CD14-positive monocyte (primary cell): ENCODE results near the gene EME1. TPM values are rescaled to one million over a fixed set of nuclear protein-coding genes. Genes with fewer than 3 reads are reported as not detected.

Source experiments
- DNase-seq, 3 donors: peaks; one replicate each; pipeline ENCODE4 v3.0.0-alpha.2; 2011 to 2022
- H2AFZ ChIP-seq: 2 replicates; pipeline ENCODE4 v1.6.0; 2012; ENCODE audit warnings: mild to moderate bottlenecking, low read depth, low read length, inconsistent platforms; ENCODE audit not compliant: insufficient read depth, poor library complexity, severe bottlenecking
- H3K27ac ChIP-seq, 2 donors: 1 replicate in 1 of 2; 2 replicates in 1 of 2; pipeline ENCODE4 v1.5.1; 2012 to 2013; ENCODE audit warnings: low read length in 2 of 2, control low read depth in 1 of 2, inconsistent platforms in 1 of 2, low read depth in 1 of 2, mild to moderate bottlenecking in 1 of 2
- H3K27me3 ChIP-seq, 2 donors: one replicate each; pipeline versions ENCODE4 v1.6.0 to v1.6.1; 2011 to 2013; ENCODE audit warnings: low read length in 2 of 2; ENCODE audit not compliant: control insufficient read depth in 2 of 2, insufficient read depth in 2 of 2
- H3K36me3 ChIP-seq, 2 donors: replicated peaks in 1 of 2; 1 replicate in 1 of 2; 2 replicates in 1 of 2; pipeline versions ENCODE4 v1.5.1 to v1.6.1; 2012 to 2013; ENCODE audit warnings: low read length in 2 of 2, control low read depth in 1 of 2, inconsistent platforms in 1 of 2, mild to moderate bottlenecking in 1 of 2; ENCODE audit not compliant: insufficient read depth in 2 of 2, control insufficient read depth in 1 of 2
- H3K4me1 ChIP-seq, 2 donors: 1 replicate in 1 of 2; 2 replicates in 1 of 2; pipeline versions ENCODE4 v1.5.1 to v1.6.1; 2012 to 2013; ENCODE audit warnings: low read length in 2 of 2, control low read depth in 1 of 2, inconsistent platforms in 1 of 2, mild to moderate bottlenecking in 1 of 2, moderate library complexity in 1 of 2; ENCODE audit not compliant: insufficient read depth in 2 of 2, control insufficient read depth in 1 of 2
- H3K4me2 ChIP-seq: replicated peaks from 2 replicates; pipeline ENCODE3; 2012; ENCODE audit warnings: low read length, moderate library complexity, mild to moderate bottlenecking; ENCODE audit not compliant: poor library complexity, severe bottlenecking; ENCODE audit errors: extremely low read depth
- H3K4me3 ChIP-seq, 3 experiments: fragments of 200-600 bp in 1 of 3; sonication (generic) in 1 of 3; replicated peaks in 1 of 3; 1 replicate in 2 of 3; 2 replicates in 1 of 3; pipeline ENCODE4 v1.5.1; 2011 to 2013; ENCODE audit warnings: low read length in 3 of 3, mild to moderate bottlenecking in 3 of 3, control low read depth in 2 of 3, low read depth in 2 of 3, inconsistent platforms in 1 of 3, moderate library complexity in 1 of 3
- H3K79me2 ChIP-seq: 2 replicates; pipeline ENCODE4 v1.6.0; 2012; ENCODE audit warnings: mild to moderate bottlenecking, control low read depth, inconsistent platforms, low read length, moderate library complexity; ENCODE audit not compliant: insufficient read depth
- H3K9ac ChIP-seq: 2 replicates; pipeline ENCODE4 v1.6.0; 2017; ENCODE audit warnings: low read length, mild to moderate bottlenecking; ENCODE audit not compliant: insufficient read depth, poor library complexity, severe bottlenecking
- H3K9me3 ChIP-seq, 2 donors: replicated peaks in 1 of 2; 1 replicate in 1 of 2; 2 replicates in 1 of 2; pipeline versions ENCODE4 v1.5.1 to v1.6.1; 2012 to 2013; ENCODE audit warnings: low read length in 2 of 2, control low read depth in 1 of 2; ENCODE audit not compliant: control insufficient read depth in 1 of 2, insufficient read depth in 1 of 2
- H4K20me1 ChIP-seq: 2 replicates; pipeline ENCODE4 v1.6.0; 2012; ENCODE audit warnings: mild to moderate bottlenecking, low read length, control low read depth, moderate library complexity; ENCODE audit not compliant: insufficient read depth
- H3K27ac Mint-ChIP-seq, 7 donors: one replicate each; pipeline ENCODE4 v1.8.0; 2020; ENCODE audit warnings: mild to moderate bottlenecking in 7 of 7, mixed read lengths in 7 of 7, moderate library complexity in 6 of 7, inconsistent platforms in 2 of 7
- H3K27me3 Mint-ChIP-seq, 3 donors: one replicate each; pipeline ENCODE4 v1.8.0; 2021 to 2022; ENCODE audit warnings: low read depth in 3 of 3, mild to moderate bottlenecking in 3 of 3, mixed read lengths in 3 of 3, moderate library complexity in 3 of 3, inconsistent platforms in 1 of 3
- H3K36me3 Mint-ChIP-seq, 2 donors: one replicate each; pipeline ENCODE4 v1.8.0; 2020; ENCODE audit warnings: mixed read lengths in 2 of 2, inconsistent platforms in 1 of 2, mild to moderate bottlenecking in 1 of 2
- H3K4me1 Mint-ChIP-seq: one replicate; pipeline ENCODE4 v1.8.0; 2020; ENCODE audit warnings: mild to moderate bottlenecking, mixed read lengths
- H3K4me3 Mint-ChIP-seq, 2 donors: one replicate each; pipeline ENCODE4 v1.8.0; 2020; ENCODE audit warnings: mild to moderate bottlenecking in 2 of 2, mixed read lengths in 2 of 2, moderate library complexity in 1 of 2
- H3K9me3 Mint-ChIP-seq, 7 donors: one replicate each; pipeline ENCODE4 v1.8.0; 2020 to 2022; ENCODE audit warnings: mixed read lengths in 7 of 7, mild to moderate bottlenecking in 6 of 7, moderate library complexity in 6 of 7, inconsistent platforms in 2 of 7
- WGBS: methylation state at CpG from one replicate; pipeline ENCODE4 v1.1.5; 2013; ENCODE audit warnings: missing lambda C conversion rate; ENCODE audit not compliant: insufficient coverage; 5-methylcytosine and 5-hydroxymethylcytosine counted together
- intact Hi-C, 2 donors: fragments of 100-400 bp; cut with micrococcal nuclease; formaldehyde crosslinking; loops; one replicate each; pipeline versions ENCODE4 v1.15.0 to v1.15.1; 2023
- polyA plus RNA-seq, 3 donors: library from polyadenylated mRNA; depleted of rRNA in 1 of 3; unstranded in 2 of 3; stranded (reverse) in 1 of 3; fragments of 300-500 nt in 2 of 3; fragments of >200 nt in 1 of 3; fragmentation: Illumina TruSeq in 2 of 3; gene quantifications; 1 replicate in 2 of 3; 2 replicates in 1 of 3; pipeline ENCODE4 v1.2.3, GENCODE V29; 2012 to 2021
- TF ChIP-seq, protein P1 (sequence below): fragments of 200-600 bp; IDR thresholded peaks from one replicate; pipeline ENCODE4 v1.8.0; 2022; ENCODE audit warnings: antibody characterized with exemption, mild to moderate bottlenecking

EME1 gene
- polyA plus RNA-seq, 3 donors: 0.33 to 0.76 (median 0.43) TPM

DNA sequence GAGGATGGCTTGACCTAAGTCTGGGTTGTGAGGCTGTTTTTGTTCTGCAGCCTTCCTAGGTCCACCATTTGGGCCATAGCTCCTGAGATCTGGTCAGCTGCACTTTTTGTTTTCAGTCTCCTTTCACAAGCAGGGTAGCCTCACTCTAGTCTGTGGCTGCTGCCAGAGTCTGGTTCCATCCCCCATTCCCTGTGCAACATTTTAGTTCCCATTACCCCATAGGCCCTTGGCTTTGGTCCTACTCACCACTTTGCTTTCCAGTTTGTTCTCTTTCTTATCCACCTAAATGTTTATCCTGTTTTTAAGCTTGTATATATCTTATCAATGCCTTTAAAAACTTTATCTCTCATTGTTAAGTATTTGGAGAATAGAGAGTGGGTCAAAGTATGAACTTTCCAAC is 33.6 kb upstream of the EME1 start:
- TF ChIP-seq, protein P1, sequence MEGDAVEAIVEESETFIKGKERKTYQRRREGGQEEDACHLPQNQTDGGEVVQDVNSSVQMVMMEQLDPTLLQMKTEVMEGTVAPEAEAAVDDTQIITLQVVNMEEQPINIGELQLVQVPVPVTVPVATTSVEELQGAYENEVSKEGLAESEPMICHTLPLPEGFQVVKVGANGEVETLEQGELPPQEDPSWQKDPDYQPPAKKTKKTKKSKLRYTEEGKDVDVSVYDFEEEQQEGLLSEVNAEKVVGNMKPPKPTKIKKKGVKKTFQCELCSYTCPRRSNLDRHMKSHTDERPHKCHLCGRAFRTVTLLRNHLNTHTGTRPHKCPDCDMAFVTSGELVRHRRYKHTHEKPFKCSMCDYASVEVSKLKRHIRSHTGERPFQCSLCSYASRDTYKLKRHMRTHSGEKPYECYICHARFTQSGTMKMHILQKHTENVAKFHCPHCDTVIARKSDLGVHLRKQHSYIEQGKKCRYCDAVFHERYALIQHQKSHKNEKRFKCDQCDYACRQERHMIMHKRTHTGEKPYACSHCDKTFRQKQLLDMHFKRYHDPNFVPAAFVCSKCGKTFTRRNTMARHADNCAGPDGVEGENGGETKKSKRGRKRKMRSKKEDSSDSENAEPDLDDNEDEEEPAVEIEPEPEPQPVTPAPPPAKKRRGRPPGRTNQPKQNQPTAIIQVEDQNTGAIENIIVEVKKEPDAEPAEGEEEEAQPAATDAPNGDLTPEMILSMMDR: no peak
- Histone ChIP-seq H2AFZ (no peak overlapping the region), H3K4me1 (peaks cover 1 to 3% of the 10 kb centered on the region in 2 donors), H3K4me2 (no peak overlapping the region), H3K4me3 (no peak overlapping the region), H4K20me1 (no peaks in the 10 kb centered on the region), H3K27ac (no peak overlapping the region), H3K27me3 (no peaks in the 10 kb centered on the region), H3K9me3 (no peaks in the 10 kb centered on the region), H3K9ac (no peak overlapping the region), H3K36me3 (no peaks in the 10 kb centered on the region), H3K79me2 (no peaks in the 10 kb centered on the region)
- Mint-ChIP-seq H3K4me1 (peaks cover under 1% of the 10 kb centered on the region), H3K9me3 (peaks cover 2 to 8% (median 6%) of the 10 kb centered on the region in 7 donors), H3K36me3 (no peaks in the 10 kb centered on the region), H3K4me3 (no peak overlapping the region), H3K27ac (no peak overlapping the region), H3K27me3 (peaks cover 0 to 2% (median 0%) of the 10 kb centered on the region in 3 donors)
- DNase-seq: no peak
- intact Hi-C loops: no loop called here

DNA sequence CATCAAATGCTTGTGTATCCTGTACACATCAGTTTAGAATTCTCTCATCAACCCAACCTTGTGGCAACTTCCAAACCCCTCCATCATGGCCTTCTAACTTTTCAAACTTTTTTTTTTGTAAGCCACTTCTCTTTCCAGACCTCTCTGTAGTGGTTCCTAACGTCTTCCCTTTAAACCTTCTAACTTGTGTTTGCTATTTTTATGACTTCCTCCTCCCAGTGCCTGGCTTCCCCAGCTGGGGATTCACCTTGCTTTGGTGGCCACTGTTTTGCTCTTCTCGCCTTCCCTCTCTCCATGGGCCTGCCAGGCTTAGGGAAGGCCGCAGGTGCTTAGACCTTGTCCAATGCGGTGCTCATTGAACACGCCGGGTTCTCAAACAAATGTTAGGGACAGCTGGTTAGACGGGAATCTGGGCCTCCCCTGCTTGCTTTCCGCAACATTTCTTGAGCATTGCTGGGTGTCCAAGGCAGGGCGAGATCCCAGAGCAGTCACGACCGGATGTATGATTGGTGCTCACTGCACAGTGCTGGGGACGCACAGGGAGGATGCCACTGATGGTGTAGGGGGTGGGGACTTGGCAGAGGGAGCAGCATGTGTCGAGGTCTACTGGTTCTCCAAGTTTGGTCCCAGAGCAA is 28.2 kb upstream of the EME1 start:
- TF ChIP-seq, protein P1: no peak
- 72% methylated on average over 13 of the region's 13 CpGs for WGBS
- H2AFZ ChIP-seq: peak overlapping the region; percentile 86
- peaks cover 30% of the 10 kb centered on the region for H3K4me1 Mint-ChIP-seq
- H3K9me3 Mint-ChIP-seq: no peaks in the 10 kb centered on the region
- peaks cover 26 to 27% of the 10 kb centered on the region in 2 donors for H3K4me1 ChIP-seq
- no peaks in the 10 kb centered on the region for H3K27me3 ChIP-seq
- peak in 2 of 3 donors; percentile 4 to 33 for DNase-seq
- peaks cover 14% of the 10 kb centered on the region for H3K79me2 ChIP-seq
- peaks cover 2 to 5% (median 4%) of the 10 kb centered on the region in 3 donors for H3K27me3 Mint-ChIP-seq
- H3K4me2 ChIP-seq: peak overlapping the region; percentile 99
- H3K9ac ChIP-seq: no peak overlapping the region
- no peaks in the 10 kb centered on the region for H3K9me3 ChIP-seq
- peak overlapping the region in 1 of 7 donors; percentile 44 for H3K27ac Mint-ChIP-seq
- intact Hi-C loops: no loop called here
- no peaks in the 10 kb centered on the region for H4K20me1 ChIP-seq
- peak overlapping the region; percentile 76 to 86 for H3K4me3 Mint-ChIP-seq
- H3K36me3 ChIP-seq: no peaks in the 10 kb centered on the region
- no peak overlapping the region for H3K27ac ChIP-seq
- H3K36me3 Mint-ChIP-seq: peaks cover 0 to 2% of the 10 kb centered on the region in 2 donors
- H3K4me3 ChIP-seq: peak overlapping the region in 1 of 3 experiments; percentile 87
